T-helper 1 cell treated with Interleukin-12 subunit alpha and Interleukin-12 subunit beta and Interleukin-4 antibody, amounts not matched to agents 30 μg/mL and 1 μg/mL, for 36 hours (primary cell): ENCODE results near the gene JCAD.

Source experiments
- H3K27ac Mint-ChIP-seq: one replicate; pipeline ENCODE4 v1.8.0; 2021; ENCODE audit warnings: mild to moderate bottlenecking, mixed read lengths
- H3K27me3 Mint-ChIP-seq: one replicate; pipeline ENCODE4 v1.8.0; 2021; ENCODE audit warnings: low read depth, mixed read lengths
- H3K36me3 Mint-ChIP-seq: one replicate; pipeline ENCODE4 v1.8.0; 2021; ENCODE audit warnings: low read depth, mixed read lengths
- H3K4me1 Mint-ChIP-seq: one replicate; pipeline ENCODE4 v1.8.0; 2021; ENCODE audit warnings: low read depth, mixed read lengths
- H3K4me3 Mint-ChIP-seq: one replicate; pipeline ENCODE4 v1.8.0; 2021; ENCODE audit warnings: mild to moderate bottlenecking, moderate library complexity, mixed read lengths
- H3K9me3 Mint-ChIP-seq: one replicate; pipeline ENCODE4 v1.8.0; 2021; ENCODE audit warnings: mixed read lengths

The JCAD gene

GRCh38 chr10:30045961-30046360 lies 13.4 kb downstream of the JCAD start:
- peaks cover 49% of the 10 kb centered on the region for H3K27me3 Mint-ChIP-seq
- H3K4me1 Mint-ChIP-seq, result peaks cover 25% of the 10 kb centered on the region

GRCh38 chr10:30043476-30044270 lies 15.7 kb downstream of the JCAD start:
- Mint-ChIP-seq H3K36me3 (peaks cover 2% of the 10 kb centered on the region), H3K9me3 (no peaks in the 10 kb centered on the region), H3K4me3 (no peak overlapping the region), H3K27ac (no peak overlapping the region), H3K4me1 (peaks cover 14% of the 10 kb centered on the region), H3K27me3 (peaks cover 47% of the 10 kb centered on the region)

More at GRCh38 chr10:30045961-30046360, 13.4 kb downstream of the JCAD start:
- H3K4me3 Mint-ChIP-seq, result no peak overlapping the region
- peaks cover 2% of the 10 kb centered on the region for H3K36me3 Mint-ChIP-seq
- no peaks in the 10 kb centered on the region for H3K9me3 Mint-ChIP-seq
- no peak overlapping the region for H3K27ac Mint-ChIP-seq

DNA sequence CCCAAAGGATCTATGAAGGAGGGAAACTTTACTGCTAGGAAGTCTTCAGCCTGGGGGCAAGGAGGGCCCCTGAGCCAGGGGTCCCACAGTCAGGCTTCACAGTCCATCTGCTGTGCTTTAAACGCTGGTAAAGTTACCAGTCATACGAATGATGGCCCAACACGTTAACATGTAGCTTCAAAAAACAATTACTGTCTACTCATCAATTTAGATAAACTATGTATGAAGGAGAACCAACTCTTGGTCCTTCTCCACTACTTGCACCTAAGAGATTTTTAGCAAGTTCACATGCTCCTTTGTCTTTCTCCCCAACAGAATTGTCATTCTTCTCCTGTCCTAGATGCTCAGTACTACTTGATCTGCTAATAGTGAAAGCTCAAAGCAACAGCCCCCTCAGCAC lies 16.6 kb downstream of the JCAD start:
- Mint-ChIP-seq H3K4me1 (peaks cover 9% of the 10 kb centered on the region), H3K27me3 (peaks cover 48% of the 10 kb centered on the region), H3K4me3 (no peak overlapping the region), H3K27ac (no peak overlapping the region), H3K9me3 (no peaks in the 10 kb centered on the region), H3K36me3 (no peaks in the 10 kb centered on the region)

GRCh38 chr10:30041196-30042105 lies 17.9 kb downstream of the JCAD start:
- peaks cover 6% of the 10 kb centered on the region for H3K4me1 Mint-ChIP-seq
- H3K27ac Mint-ChIP-seq, result no peak overlapping the region
- H3K27me3 Mint-ChIP-seq, result peaks cover 56% of the 10 kb centered on the region
- no peaks in the 10 kb centered on the region for H3K36me3 Mint-ChIP-seq
- no peaks in the 10 kb centered on the region for H3K9me3 Mint-ChIP-seq
- no peak overlapping the region for H3K4me3 Mint-ChIP-seq

GRCh38 chr10:30040597-30040996 lies 18.8 kb downstream of the JCAD start:
- Mint-ChIP-seq H3K4me1 (peaks cover 3% of the 10 kb centered on the region), H3K36me3 (no peaks in the 10 kb centered on the region), H3K27ac (no peak overlapping the region), H3K4me3 (no peak overlapping the region), H3K27me3 (peaks cover 50% of the 10 kb centered on the region), H3K9me3 (no peaks in the 10 kb centered on the region)

DNA sequence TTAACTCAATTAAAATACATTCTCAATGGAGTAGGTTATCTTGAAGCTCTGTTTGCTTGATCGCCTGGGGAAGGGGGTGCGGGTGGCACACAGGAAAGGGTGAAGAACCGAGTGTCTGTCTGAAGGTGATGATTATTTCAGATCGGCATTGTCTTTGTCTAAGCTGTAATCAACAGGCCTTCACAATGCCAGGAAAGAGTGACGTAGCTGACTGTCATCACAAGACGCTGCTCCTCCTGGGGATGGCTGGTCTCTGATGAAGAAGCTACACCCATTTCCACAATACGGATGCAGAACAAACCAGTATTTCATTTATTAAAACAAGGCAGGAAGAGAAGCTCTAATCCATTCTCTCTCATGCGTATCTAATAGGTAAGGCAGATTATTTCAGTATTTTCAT lies 19.4 kb downstream of the JCAD start:
- Mint-ChIP-seq H3K27ac (no peak overlapping the region), H3K9me3 (no peaks in the 10 kb centered on the region), H3K27me3 (peaks cover 48% of the 10 kb centered on the region), H3K4me1 (peaks cover 4% of the 10 kb centered on the region), H3K36me3 (no peaks in the 10 kb centered on the region), H3K4me3 (no peak overlapping the region)

- no peaks in the 10 kb centered on the region for H3K9me3 Mint-ChIP-seq
- H3K4me3 Mint-ChIP-seq, result no peak overlapping the region
- H3K27me3 Mint-ChIP-seq, result peaks cover 48% of the 10 kb centered on the region
- H3K27ac Mint-ChIP-seq, result no peak overlapping the region
- no peaks in the 10 kb centered on the region for H3K36me3 Mint-ChIP-seq
- peaks cover 9% of the 10 kb centered on the region for H3K4me1 Mint-ChIP-seq
Measured at GRCh38 chr10:30039567-30039966, 19.8 kb downstream of the JCAD start.

DNA sequence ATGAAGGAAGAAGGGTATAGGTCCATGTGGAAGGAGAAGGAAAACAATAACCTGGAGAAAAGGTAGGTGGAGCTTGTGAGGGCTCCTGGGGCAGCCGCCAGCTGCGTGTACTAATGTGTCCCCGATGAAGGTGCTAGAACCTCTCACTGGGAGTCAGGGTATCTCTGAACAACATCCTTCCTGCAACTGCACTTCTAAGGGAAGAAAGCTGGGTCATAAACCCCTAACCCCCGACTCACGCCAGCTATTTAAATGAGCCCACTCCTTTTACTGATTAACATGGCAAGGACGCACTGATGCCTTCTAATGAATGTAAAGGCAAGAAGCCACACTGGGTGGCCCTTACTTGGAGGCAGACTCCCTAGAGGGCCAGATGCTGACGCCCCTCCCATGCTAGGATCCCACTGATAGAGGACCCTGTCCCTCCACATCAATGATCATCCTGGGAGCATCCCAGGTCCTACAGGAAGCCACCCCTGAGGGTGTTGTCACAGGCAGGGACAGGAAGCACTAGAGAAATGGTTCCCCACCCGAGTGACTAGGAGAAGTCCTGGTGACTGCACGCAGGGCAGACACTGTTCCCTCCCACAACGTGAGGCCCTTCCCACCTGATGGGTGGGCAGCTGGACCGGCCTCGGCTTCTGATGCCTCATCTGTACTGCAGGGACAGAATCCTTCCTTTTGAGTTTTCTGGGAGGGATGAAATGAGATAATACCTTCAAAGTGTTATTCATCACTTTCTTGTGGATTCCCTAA lies 20.4 kb downstream of the JCAD start:
- Mint-ChIP-seq H3K27me3 (peaks cover 49% of the 10 kb centered on the region), H3K4me3 (no peak overlapping the region), H3K9me3 (no peaks in the 10 kb centered on the region), H3K27ac (no peak overlapping the region), H3K36me3 (no peaks in the 10 kb centered on the region), H3K4me1 (peaks cover 13% of the 10 kb centered on the region)

DNA sequence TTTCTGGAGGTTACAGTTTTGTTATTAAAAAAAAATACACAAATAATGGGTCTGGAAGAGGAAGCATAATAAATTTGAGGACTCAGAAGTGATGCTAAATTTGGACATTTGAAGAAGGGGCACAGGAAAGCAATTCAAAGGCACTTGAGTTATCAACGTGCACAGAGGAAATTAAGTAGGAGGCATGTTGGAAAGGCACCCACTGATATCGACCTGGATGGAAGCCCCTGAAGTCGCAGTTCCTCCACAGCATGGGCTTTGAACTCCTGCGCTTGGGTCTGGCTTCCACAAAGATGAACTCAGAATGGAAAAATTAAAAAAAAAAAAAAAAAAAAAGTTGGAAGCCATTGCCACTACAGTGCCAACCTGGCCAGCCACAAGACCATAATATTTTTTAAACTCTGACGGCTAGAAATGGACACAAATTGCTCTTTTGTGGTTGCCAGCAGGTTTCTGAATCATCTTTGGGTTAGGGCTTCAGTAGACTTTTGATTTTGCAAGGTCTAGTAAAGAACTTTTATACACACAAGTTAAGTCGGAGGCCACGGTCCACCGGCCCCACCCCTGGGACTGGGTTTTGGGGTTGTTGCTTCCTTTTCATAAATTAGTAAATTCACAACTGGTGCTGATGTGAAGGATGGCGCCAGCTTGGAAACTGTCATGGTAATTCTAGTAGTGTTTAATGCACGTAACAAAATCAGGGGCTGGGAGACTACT lies 21.6 kb downstream of the JCAD start:
- peaks cover 21% of the 10 kb centered on the region for H3K4me1 Mint-ChIP-seq
- H3K27me3 Mint-ChIP-seq, result peaks cover 58% of the 10 kb centered on the region
- H3K4me3 Mint-ChIP-seq, result no peak overlapping the region
- no peaks in the 10 kb centered on the region for H3K9me3 Mint-ChIP-seq
- no peaks in the 10 kb centered on the region for H3K36me3 Mint-ChIP-seq
- H3K27ac Mint-ChIP-seq, result no peak overlapping the region

DNA sequence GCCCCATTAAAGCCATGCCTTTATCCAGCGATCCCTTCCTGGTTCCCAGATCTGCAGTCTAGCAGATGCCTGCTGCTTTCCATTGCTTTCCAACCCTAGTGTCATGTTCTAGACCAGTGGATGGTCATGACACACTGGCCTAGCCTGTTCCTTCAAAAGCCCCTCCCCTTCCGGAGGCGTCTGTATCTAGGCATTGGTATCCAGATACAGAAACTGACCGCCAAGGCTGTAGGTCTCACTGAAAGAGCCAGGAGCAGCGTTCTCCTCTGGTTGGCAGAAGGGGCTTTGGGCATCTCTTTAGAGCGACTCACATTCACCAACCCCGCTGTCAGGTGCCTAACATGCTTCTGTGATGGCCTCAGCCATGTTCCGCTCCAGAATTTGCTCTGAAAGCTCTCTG lies 22.6 kb downstream of the JCAD start:
- Mint-ChIP-seq H3K27ac (no peak overlapping the region), H3K4me1 (peaks cover 24% of the 10 kb centered on the region), H3K27me3 (peaks cover 58% of the 10 kb centered on the region), H3K36me3 (no peaks in the 10 kb centered on the region), H3K4me3 (no peak overlapping the region), H3K9me3 (no peaks in the 10 kb centered on the region)

DNA sequence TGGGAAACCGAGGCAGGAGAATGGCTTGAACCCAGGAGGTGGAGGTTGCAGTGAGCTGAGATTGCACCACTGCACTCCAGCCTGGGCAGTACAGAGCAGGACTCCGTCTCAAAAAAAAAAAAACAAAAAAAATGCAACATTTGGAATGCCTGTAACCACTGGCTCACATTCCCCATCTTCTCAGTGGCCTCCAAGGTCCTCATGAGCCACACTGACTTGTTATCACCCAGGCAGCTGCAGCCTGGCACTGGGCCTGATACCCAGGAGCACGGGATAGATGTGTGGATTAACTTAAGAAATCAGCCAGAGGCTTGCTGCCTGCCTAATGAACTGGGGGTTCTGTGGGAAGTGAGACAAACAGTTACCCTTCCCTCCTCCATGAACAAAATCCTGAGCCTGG lies 23.0 kb downstream of the JCAD start:
- no peaks in the 10 kb centered on the region for H3K36me3 Mint-ChIP-seq
- no peaks in the 10 kb centered on the region for H3K9me3 Mint-ChIP-seq
- no peak overlapping the region for H3K4me3 Mint-ChIP-seq
- H3K27ac Mint-ChIP-seq, result no peak overlapping the region
- peaks cover 58% of the 10 kb centered on the region for H3K27me3 Mint-ChIP-seq
- H3K4me1 Mint-ChIP-seq, result peaks cover 24% of the 10 kb centered on the region

DNA sequence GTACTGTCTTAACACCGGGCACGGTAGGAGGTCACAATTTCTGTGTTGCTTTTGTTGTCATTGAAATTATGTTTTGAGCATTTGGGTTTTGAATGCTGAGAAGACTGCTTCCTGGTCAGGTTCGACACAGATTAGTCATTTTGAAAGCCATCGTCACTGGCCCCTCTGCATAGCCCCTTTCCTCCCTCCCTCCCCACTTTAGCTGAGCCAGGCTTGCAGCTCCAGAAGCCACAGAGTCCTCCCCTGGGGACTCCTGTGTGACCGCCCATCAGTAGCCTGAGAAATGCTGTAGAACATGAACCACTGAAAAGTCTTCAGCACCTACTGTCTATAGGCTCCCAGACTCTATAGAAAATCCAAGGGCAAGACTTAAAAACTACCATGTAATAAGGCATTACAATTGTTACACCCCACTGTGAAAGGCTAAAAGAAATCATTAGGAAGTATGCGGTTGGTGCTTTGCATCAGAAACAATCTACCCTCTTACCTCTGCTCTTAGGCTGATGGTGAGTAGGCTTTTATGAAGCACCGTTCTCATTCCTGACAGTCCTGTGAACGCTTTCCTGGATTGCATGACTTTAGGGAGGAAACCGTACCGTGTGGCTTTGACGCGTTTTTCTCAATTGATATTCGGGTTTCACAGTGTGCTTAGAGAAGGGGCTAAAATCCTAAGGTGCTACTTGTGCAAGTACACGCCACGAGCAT lies 24.8 kb downstream of the JCAD start:
- peaks cover 25% of the 10 kb centered on the region for H3K4me1 Mint-ChIP-seq
- peak overlapping the region; percentile 27 for H3K27ac Mint-ChIP-seq
- H3K36me3 Mint-ChIP-seq, result peaks cover 1% of the 10 kb centered on the region
- H3K27me3 Mint-ChIP-seq, result peaks cover 58% of the 10 kb centered on the region
- H3K4me3 Mint-ChIP-seq, result no peak overlapping the region
- H3K9me3 Mint-ChIP-seq, result no peaks in the 10 kb centered on the region

DNA sequence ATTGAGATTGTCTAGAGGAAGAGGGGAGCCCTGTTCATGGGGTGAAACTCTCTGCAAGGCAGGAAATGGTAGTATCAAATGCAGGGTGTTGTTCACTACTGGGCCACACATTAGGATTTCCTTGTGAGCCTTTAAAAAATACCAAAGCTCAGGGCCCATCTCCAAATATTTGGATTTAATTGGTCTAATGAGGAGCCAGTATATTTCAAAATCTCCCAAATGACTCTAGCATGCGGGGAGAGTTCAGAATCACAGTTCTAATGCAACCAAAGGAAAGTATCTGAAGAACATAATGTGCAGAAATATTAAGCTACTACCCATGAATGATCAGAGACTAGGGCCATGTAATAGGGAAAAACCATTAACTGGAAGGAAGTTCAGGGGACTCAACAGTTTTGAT lies 27.3 kb downstream of the JCAD start:
- no peak overlapping the region for H3K27ac Mint-ChIP-seq
- H3K4me1 Mint-ChIP-seq, result peaks cover 48% of the 10 kb centered on the region
- peaks cover 44% of the 10 kb centered on the region for H3K27me3 Mint-ChIP-seq
- no peak overlapping the region for H3K4me3 Mint-ChIP-seq
- peaks cover 5% of the 10 kb centered on the region for H3K36me3 Mint-ChIP-seq
- H3K9me3 Mint-ChIP-seq, result no peaks in the 10 kb centered on the region
